ENCODE results near the gene SAMD14.

The SAMD14 gene

GRCh38 chr17:50080096-50080480, 49.9 kb downstream of the SAMD14 start:
- Mint-ChIP-seq H3K27ac (no peak overlapping the region), H3K27me3 (no peaks in the 10 kb centered on the region), H3K4me1 (ENCODE audit: low read depth) (no peaks in the 10 kb centered on the region), H3K36me3 (peaks cover 5% of the 10 kb centered on the region), H3K4me3 (no peak overlapping the region), H3K9me3 (ENCODE audit: low read depth) (no peaks in the 10 kb centered on the region)

DNA sequence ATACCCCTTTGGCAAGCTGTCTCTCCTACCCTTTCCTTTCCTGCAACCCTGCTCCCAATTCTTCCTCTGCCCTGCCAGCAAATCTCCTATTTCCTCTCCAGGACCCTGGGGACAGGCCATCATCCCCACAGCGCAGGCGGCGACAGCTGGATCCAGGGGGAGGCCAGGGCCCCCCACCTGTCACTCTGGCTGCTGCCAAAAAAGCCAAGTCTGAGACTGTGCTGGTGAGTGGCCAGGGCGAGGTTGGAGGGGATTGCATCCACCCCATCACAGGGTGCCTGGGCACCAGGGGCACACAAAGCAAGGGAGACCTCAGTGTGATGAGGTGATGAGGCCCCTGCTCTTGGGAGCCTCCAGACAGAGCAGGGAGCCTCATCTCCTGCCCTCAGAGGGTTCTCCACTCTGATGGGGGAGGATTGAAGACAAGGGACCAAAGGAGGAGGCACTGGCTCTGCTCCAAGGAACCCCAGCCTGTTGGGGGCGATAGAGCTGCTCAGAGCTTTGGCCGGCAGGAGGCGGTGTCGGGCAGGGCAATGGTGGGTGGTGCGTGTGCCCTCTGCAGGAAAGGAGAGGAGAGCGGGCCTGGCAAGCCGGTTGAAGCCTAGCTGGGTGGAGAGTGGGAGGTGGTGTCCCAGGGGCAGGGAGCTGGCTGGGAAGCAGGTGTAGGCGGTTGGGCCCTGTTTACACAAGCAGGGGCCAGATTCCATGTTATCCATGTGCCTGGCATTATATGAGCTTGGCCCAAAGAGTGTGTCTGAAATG, 50.4 kb downstream of the SAMD14 start:
- Mint-ChIP-seq H3K36me3 (peaks cover 5% of the 10 kb centered on the region), H3K4me1 (ENCODE audit: low read depth) (no peaks in the 10 kb centered on the region), H3K4me3 (no peak overlapping the region), H3K27me3 (no peaks in the 10 kb centered on the region), H3K9me3 (ENCODE audit: low read depth) (no peaks in the 10 kb centered on the region), H3K27ac (no peak overlapping the region)

DNA sequence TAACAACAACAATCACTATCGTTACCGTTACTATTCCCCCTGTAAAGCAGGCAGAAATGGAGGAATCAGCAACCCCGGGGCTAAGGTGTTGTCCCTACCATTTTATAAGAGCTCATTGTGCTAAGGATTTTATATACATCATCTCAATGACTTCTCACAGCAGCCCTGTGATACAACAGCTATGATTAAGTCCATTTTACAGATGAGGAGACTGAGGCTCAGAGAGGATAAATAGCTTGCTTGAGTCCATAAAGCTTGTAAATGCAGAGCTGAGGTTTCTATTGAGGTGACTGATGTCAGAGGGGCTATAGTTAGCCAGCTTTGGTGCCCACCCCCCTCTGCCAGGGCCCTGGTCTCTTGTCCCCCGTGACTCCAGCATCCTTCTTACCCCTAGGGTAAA, 51.5 kb downstream of the SAMD14 start:
- no peaks in the 10 kb centered on the region for H3K27me3 Mint-ChIP-seq
- no peak overlapping the region for H3K27ac Mint-ChIP-seq
- no peak overlapping the region for H3K4me3 Mint-ChIP-seq
- H3K4me1 Mint-ChIP-seq (ENCODE audit: low read depth), result no peaks in the 10 kb centered on the region
- H3K36me3 Mint-ChIP-seq, result peaks cover 5% of the 10 kb centered on the region
- H3K9me3 Mint-ChIP-seq (ENCODE audit: low read depth), result no peaks in the 10 kb centered on the region

DNA sequence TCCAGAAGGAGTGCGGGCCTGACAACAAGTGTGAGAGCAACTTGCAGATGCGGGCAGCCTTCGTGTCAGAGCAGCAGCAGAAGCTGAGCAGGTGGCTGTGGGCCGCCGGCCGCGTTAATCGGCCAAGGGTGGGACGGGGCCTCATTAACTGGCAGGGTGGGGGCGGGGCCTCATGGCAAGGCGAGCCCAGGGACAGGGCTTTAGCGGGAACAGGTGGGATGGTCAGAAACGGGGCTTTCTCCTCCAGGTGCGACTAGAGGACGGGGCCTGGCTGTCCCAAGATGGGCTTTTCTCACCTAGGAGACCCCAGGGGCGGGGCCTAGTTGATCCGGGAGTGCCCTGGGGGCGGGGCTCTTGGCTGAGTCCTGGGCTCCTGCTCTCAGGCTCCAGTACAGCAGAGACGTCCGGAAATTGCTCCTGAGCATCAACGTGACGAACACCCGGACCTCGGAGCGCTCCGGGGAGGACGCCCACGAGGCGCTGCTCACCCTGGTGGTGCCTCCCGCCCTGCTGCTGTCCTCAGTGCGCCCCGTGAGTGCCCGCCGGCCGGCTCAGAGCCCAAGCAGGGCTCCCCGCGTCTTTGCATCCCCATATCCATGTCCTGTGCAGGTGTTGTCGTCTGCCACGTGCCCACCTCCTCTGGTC, 53.2 kb downstream of the SAMD14 start:
- Mint-ChIP-seq H3K27me3 (no peaks in the 10 kb centered on the region), H3K4me1 (ENCODE audit: low read depth) (no peaks in the 10 kb centered on the region), H3K27ac (no peak overlapping the region), H3K4me3 (no peak overlapping the region), H3K36me3 (peaks cover 5% of the 10 kb centered on the region), H3K9me3 (ENCODE audit: low read depth) (no peaks in the 10 kb centered on the region)

DNA sequence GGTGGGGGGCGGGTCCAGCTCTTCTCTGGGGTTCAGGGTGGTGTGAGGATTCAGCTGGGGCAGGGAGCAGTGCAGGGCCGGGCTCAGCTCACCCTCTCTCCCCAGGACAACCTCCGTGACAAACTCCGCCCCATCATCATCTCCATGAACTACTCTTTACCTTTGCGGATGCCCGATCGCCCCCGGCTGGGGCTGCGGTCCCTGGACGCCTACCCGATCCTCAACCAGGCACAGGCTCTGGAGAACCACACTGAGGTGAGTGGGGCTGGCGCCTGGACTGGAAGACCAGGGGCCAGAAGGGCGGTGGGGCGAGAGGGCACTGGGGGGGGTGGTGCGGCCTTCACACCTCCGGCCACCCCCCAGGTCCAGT, 53.8 kb downstream of the SAMD14 start:
- Mint-ChIP-seq H3K4me1 (ENCODE audit: low read depth) (no peaks in the 10 kb centered on the region), H3K36me3 (peaks cover 9% of the 10 kb centered on the region), H3K27ac (no peak overlapping the region), H3K4me3 (no peak overlapping the region), H3K9me3 (ENCODE audit: low read depth) (no peaks in the 10 kb centered on the region), H3K27me3 (no peaks in the 10 kb centered on the region)

DNA sequence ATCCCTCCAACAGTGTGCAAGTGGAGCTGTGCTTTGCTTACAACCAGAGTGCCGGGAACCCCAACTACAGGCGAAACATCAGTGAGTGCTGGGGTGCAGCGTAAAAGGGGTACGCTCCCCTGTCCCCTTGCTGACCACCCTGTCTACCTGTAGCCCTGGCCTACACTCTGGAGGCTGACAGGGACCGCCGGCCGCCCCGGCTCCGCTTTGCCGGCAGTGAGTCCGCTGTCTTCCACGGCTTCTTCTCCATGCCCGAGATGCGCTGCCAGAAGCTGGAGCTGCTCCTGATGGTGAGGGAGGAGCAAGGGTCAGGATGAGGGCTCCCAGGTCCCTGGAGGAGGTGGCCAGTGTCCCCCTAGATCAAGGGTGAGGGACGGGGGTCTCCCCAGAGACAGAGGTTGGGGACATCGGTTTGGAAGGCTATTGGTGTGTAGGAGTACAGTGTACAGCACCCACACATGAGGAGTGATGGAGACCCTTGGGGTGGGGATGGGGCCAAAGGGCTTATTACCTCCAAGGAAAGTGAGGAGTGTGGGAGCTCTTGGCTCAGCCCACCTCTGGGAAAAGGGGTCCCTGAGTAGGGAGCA, 54.4 kb downstream of the SAMD14 start:
- no peaks in the 10 kb centered on the region for H3K4me1 Mint-ChIP-seq (ENCODE audit: low read depth)
- H3K36me3 Mint-ChIP-seq, result peaks cover 10% of the 10 kb centered on the region
- H3K27ac Mint-ChIP-seq, result no peak overlapping the region
- no peaks in the 10 kb centered on the region for H3K9me3 Mint-ChIP-seq (ENCODE audit: low read depth)
- no peak overlapping the region for H3K4me3 Mint-ChIP-seq
- no peaks in the 10 kb centered on the region for H3K27me3 Mint-ChIP-seq

GRCh38 chr17:50074227-50074626, 55.7 kb downstream of the SAMD14 start:
- Mint-ChIP-seq H3K9me3 (ENCODE audit: low read depth) (no peaks in the 10 kb centered on the region), H3K4me3 (no peak overlapping the region), H3K36me3 (peaks cover 14% of the 10 kb centered on the region), H3K4me1 (ENCODE audit: low read depth) (no peaks in the 10 kb centered on the region), H3K27me3 (no peaks in the 10 kb centered on the region), H3K27ac (no peak overlapping the region)

DNA sequence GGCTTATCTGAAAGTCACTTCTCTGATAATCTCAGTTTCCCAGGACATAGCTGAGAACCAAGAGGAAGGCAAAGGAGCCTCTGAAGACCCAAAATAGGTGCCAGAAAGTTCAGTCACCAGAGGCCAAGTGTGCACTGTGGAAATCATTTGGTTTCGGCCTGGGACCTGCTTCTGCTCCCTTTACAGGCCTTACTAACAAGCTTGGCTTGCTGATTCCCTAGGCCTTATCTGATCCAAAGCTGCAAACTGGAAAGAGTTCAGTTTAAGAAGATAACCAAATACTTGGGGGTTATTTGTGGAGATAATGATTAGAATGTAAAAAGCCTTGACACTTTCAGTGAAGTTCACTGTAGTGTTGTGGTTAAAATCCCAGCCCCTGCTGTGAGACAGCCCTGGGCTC, 57.0 kb downstream of the SAMD14 start:
- Mint-ChIP-seq H3K27me3 (no peaks in the 10 kb centered on the region), H3K36me3 (peaks cover 13% of the 10 kb centered on the region), H3K4me3 (no peak overlapping the region), H3K27ac (no peak overlapping the region), H3K4me1 (ENCODE audit: low read depth) (no peaks in the 10 kb centered on the region), H3K9me3 (ENCODE audit: low read depth) (no peaks in the 10 kb centered on the region)

GRCh38 chr17:50072130-50072529, 57.8 kb downstream of the SAMD14 start:
- no peaks in the 10 kb centered on the region for H3K9me3 Mint-ChIP-seq (ENCODE audit: low read depth)
- H3K27me3 Mint-ChIP-seq, result no peaks in the 10 kb centered on the region
- no peak overlapping the region for H3K4me3 Mint-ChIP-seq
- no peaks in the 10 kb centered on the region for H3K4me1 Mint-ChIP-seq (ENCODE audit: low read depth)
- H3K27ac Mint-ChIP-seq, result no peak overlapping the region
- H3K36me3 Mint-ChIP-seq, result peaks cover 13% of the 10 kb centered on the region

DNA sequence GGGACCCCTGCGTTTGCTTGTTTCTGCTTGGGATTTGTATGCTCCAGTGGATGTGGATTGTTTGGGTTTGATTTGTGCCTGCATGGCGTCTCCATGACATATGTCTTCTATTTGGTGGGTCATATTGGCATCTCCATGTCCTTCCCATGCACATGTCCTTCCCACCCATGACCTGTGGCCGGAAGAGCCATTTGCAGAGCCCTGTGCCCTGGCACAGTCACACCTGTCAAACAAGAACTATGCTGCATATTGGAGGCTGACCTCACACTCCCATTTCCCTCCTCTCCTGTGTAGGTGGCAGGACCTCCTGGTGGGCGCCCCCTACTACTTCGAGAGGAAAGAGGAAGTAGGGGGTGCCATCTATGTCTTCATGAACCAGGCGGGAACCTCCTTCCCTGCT, 58.3 kb downstream of the SAMD14 start:
- no peaks in the 10 kb centered on the region for H3K4me1 Mint-ChIP-seq (ENCODE audit: low read depth)
- no peaks in the 10 kb centered on the region for H3K9me3 Mint-ChIP-seq (ENCODE audit: low read depth)
- no peaks in the 10 kb centered on the region for H3K27me3 Mint-ChIP-seq
- H3K36me3 Mint-ChIP-seq, result peaks cover 13% of the 10 kb centered on the region
- no peak overlapping the region for H3K4me3 Mint-ChIP-seq
- no peak overlapping the region for H3K27ac Mint-ChIP-seq

DNA sequence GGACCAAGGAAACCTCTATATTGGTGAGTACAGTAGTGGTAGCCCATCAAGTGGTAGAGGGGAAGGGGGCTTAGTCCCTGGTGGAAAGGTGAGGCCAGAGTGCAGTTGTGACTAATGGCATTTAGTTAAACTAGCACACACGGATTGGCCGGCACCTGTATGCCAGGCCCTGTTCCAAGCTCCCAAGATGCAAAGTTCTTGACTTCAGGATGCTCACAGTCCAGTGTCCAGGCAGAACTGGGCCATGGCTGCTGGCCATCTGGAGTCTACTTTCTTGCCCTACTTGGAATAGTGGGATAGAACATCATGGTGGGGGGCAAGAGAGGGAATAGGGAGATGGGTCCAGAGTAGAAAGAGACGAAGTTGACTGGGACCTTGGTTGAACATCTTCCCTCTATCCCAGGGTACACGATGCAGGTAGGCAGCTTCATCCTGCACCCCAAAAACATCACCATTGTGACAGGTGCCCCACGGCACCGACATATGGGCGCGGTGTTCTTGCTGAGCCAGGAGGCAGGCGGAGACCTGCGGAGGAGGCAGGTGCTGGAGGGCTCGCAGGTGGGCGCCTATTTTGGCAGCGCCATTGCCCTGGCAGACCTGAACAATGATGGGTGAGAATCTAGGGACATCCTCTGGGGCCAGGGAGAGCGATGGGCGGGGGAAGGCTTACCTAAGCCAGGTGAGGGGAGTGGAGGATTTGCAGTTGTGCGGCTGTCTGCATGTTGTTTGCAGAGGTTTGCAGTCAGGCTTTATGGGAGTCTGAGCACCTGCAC, 58.9 kb downstream of the SAMD14 start:
- Mint-ChIP-seq H3K9me3 (ENCODE audit: low read depth) (no peaks in the 10 kb centered on the region), H3K4me1 (ENCODE audit: low read depth) (no peaks in the 10 kb centered on the region), H3K27ac (no peak overlapping the region), H3K4me3 (no peak overlapping the region), H3K27me3 (no peaks in the 10 kb centered on the region), H3K36me3 (peaks cover 13% of the 10 kb centered on the region)

GRCh38 chr17:50067996-50068395, 62.0 kb downstream of the SAMD14 start:
- Mint-ChIP-seq H3K36me3 (peaks cover 13% of the 10 kb centered on the region), H3K27me3 (no peaks in the 10 kb centered on the region), H3K4me3 (no peak overlapping the region), H3K4me1 (ENCODE audit: low read depth) (no peaks in the 10 kb centered on the region), H3K9me3 (ENCODE audit: low read depth) (no peaks in the 10 kb centered on the region), H3K27ac (no peak overlapping the region)

GRCh38 chr17:50066995-50067394, 63.0 kb downstream of the SAMD14 start:
- no peak overlapping the region for H3K4me3 Mint-ChIP-seq
- peaks cover 13% of the 10 kb centered on the region for H3K36me3 Mint-ChIP-seq
- no peak overlapping the region for H3K27ac Mint-ChIP-seq
- no peaks in the 10 kb centered on the region for H3K9me3 Mint-ChIP-seq (ENCODE audit: low read depth)
- no peaks in the 10 kb centered on the region for H3K4me1 Mint-ChIP-seq (ENCODE audit: low read depth)
- H3K27me3 Mint-ChIP-seq, result no peaks in the 10 kb centered on the region

GRCh38 chr17:50065056-50065455, 64.9 kb downstream of the SAMD14 start:
- no peaks in the 10 kb centered on the region for H3K9me3 Mint-ChIP-seq (ENCODE audit: low read depth)
- no peak overlapping the region for H3K27ac Mint-ChIP-seq
- H3K4me3 Mint-ChIP-seq, result no peak overlapping the region
- no peaks in the 10 kb centered on the region for H3K4me1 Mint-ChIP-seq (ENCODE audit: low read depth)
- H3K36me3 Mint-ChIP-seq, result peaks cover 6% of the 10 kb centered on the region
- no peaks in the 10 kb centered on the region for H3K27me3 Mint-ChIP-seq
